Measurements from ENCODE around the gene TUBGCP3.
A peak's percentile ranks its signal among the peaks of the same experiment; 100 is the strongest.

DNA sequence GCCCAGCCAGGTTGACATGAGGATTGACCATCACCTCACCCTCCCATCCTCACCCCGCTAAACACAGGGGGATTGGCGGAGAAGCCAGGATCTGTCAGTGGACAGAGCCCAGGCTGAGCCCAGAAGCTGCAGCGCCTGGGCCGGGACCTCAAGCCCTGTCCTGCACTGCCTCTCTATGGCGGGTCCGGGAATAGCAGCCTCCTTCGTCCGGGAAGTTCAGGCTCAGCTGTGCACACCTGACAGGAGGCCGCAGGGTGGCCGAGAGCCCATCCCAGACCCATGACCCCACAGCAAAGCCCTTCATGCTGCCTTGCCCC is 144.0 kb downstream of the TUBGCP3 start:
- TF ChIP-seq, protein P1, sequence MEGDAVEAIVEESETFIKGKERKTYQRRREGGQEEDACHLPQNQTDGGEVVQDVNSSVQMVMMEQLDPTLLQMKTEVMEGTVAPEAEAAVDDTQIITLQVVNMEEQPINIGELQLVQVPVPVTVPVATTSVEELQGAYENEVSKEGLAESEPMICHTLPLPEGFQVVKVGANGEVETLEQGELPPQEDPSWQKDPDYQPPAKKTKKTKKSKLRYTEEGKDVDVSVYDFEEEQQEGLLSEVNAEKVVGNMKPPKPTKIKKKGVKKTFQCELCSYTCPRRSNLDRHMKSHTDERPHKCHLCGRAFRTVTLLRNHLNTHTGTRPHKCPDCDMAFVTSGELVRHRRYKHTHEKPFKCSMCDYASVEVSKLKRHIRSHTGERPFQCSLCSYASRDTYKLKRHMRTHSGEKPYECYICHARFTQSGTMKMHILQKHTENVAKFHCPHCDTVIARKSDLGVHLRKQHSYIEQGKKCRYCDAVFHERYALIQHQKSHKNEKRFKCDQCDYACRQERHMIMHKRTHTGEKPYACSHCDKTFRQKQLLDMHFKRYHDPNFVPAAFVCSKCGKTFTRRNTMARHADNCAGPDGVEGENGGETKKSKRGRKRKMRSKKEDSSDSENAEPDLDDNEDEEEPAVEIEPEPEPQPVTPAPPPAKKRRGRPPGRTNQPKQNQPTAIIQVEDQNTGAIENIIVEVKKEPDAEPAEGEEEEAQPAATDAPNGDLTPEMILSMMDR (IDR thresholded peaks at IDR 0.05): peak; percentile 70 to 87 (median 80)
- TF ChIP-seq EP300 (IDR thresholded peaks at IDR 0.05): no peak

Measured in tibial nerve (tissue), 4 donors.